ENCODE data around the gene AK1.
A peak's percentile ranks its signal among the peaks of the same experiment; 100 is the strongest.

AK1 gene

DNA sequence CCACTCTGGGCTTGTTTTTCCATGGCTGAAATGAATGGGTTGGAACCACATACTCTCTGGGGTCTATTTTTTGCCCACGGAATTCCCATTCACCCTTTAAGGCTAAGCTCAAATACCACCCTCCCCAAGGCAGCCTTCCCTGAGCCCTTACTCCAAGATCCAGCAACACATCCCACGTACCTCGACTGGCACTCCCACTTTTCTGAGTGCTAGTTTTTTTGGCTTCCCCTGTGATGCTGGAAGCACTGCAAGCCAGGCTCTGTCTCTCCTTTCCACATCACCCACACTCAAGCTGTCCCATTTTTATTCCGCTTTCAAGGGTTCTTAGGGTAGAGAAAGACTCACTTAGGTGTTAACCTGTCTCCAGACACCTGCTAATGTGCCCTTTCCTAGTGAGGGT is 15.9 kb upstream of the AK1 start:
- DNase-seq (ENCODE audit: low spot score), result no peak
- TF ChIP-seq, protein P1, sequence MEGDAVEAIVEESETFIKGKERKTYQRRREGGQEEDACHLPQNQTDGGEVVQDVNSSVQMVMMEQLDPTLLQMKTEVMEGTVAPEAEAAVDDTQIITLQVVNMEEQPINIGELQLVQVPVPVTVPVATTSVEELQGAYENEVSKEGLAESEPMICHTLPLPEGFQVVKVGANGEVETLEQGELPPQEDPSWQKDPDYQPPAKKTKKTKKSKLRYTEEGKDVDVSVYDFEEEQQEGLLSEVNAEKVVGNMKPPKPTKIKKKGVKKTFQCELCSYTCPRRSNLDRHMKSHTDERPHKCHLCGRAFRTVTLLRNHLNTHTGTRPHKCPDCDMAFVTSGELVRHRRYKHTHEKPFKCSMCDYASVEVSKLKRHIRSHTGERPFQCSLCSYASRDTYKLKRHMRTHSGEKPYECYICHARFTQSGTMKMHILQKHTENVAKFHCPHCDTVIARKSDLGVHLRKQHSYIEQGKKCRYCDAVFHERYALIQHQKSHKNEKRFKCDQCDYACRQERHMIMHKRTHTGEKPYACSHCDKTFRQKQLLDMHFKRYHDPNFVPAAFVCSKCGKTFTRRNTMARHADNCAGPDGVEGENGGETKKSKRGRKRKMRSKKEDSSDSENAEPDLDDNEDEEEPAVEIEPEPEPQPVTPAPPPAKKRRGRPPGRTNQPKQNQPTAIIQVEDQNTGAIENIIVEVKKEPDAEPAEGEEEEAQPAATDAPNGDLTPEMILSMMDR (IDR thresholded peaks at IDR 0.05), result no peak
- Histone ChIP-seq H3K27ac (no peak overlapping the region), H3K4me3 (no peak overlapping the region)

DNA sequence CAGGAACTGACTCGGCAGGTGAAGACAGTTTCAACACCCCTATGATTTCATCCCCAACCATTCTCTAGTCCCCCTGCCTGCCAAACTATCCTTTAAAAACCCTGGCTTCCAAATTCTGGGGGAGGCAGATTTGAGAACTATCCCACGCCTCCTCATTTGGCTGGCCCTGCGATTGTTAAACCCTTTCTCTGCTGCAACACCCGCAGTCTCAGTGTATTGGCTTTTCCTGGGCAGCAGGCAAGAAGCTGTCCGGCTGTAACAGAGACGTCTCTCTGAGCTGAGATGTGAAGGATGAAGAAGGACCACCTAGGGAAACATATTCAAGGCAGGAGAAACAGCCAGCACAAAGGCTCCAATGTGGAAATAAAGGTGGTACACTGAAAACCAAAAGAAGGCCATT is 15.4 kb upstream of the AK1 start:
- TF ChIP-seq, protein P1 (IDR thresholded peaks at IDR 0.05), result no peak
- no peak for DNase-seq (ENCODE audit: low spot score)
- Histone ChIP-seq H3K27ac (no peak overlapping the region), H3K4me3 (no peak overlapping the region)

DNA sequence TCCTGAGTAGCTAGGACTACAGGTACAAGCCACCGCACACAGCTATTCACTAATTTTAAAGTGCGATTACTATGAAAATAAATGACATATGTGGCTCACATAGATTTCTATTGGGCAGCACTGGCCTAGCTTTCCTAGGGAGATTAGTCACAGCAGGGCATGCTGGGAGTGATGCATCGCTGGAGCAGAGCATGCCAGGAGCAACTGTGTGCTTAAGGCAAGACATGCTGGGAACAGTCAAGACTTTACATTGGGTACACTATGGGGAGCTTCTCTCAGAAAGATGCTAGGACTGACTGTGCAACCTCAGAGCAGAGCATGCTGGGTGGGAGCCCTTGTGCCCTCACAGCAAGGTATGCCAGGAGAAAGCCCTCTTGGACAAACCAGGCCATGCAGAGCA is 12.6 kb upstream of the AK1 start:
- DNase-seq (ENCODE audit: low spot score), result no peak
- no peak overlapping the region for H3K4me3 ChIP-seq
- TF ChIP-seq, protein P1 (IDR thresholded peaks at IDR 0.05), result no peak
- H3K27ac ChIP-seq, result no peak overlapping the region

DNA sequence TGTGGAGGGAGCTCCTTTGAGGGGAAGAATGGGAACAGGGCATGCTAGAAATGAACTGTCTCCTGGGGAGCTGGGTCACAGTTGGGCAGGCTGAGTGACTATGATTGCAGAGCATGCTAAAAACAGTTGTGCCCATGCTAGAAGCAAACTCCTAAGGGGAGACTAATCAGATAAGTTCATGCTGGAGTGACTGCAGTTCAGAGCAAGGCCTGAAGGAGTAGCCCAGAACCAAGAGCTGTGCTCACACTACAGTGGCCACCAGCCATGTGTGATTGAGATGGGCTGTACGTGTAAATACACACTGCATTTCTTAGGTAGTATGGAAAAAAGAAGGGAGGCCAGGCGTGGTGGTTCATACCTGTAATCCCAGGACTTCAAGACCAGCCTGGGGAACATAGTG is 10.3 kb upstream of the AK1 start:
- Histone ChIP-seq H3K27ac (no peak overlapping the region), H3K4me3 (no peak overlapping the region)

DNA sequence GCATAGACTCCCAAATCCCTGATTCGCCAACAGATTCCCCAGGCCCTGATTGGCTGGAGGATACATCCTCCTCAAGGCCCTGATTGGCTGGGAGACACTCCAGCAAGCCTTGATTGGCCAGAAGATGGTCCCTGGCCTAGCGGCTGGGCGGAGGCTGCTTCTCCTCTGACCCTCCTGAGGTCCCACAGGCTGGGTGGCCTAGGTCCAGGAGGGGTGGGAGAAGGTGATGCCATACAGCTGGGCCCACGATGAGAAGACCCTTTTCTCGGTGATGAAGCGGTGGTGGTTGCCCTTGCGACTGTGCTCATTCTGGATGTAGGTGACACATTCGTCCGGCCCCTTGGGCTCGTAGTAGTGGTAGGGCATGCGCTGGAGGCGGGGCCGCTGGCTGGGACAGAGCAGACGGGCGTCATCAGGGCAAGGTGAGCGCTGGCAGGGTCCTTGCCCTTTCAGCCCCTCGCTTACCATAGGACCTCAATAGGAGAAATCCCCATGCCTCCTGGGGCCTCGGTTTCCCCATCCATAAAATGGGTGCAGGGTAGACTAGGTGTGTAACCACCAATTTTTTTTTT is 9.0 kb upstream of the AK1 start:
- peak overlapping the region in 1 of 2 donors; percentile 60 for H3K27ac ChIP-seq
- peak; percentile 72 for DNase-seq (ENCODE audit: low spot score)
- no peak overlapping the region for H3K4me3 ChIP-seq
- TF ChIP-seq, protein P1 (IDR thresholded peaks at IDR 0.05), result no peak

More for the DNA sequence above, 10.3 kb upstream of the AK1 start:
- TF ChIP-seq, protein P1 (IDR thresholded peaks at IDR 0.05), result no peak
- no peak for DNase-seq (ENCODE audit: low spot score)

DNA sequence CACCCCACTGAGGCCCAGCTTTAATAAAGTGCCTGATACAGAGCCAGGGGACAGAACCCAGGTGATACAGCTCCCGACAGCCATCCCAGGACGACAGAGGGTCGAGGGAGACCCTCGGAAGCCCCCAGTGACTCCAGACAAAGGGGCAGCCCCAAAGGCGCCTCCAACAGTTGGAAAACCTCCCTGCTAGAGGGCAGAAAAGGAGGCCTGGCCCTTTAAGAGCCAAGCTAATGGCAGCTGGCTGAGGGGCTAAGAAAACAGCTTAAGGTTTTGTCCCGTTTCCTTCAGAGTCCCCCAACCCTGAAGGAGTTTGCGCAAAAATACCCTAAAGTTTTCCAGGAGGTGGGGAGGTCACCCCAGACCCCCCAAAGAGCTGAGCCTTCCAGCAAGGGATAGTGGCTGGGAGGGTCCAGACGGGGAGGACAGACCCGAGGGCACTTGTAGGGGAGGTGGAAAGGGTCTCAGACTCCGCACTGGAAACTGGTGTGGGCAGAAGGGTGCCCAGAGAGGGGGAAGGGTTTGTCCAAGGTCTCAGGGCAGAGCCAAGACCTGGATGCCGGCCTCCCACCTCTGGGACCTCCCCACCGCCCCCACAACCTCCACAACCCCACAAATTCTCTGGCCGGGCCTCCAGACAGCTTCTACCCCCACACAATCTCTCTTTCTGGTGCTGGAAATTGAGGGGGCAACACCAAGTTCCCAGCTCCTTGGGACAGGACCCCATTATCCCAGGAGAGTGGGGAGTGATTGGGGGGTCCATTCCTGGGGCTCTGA is 8.2 kb upstream of the AK1 start:
- DNase-seq (ENCODE audit: low spot score), result no peak
- H3K4me3 ChIP-seq, result no peak overlapping the region
- peak overlapping the region; percentile 32 to 60 for H3K27ac ChIP-seq
- TF ChIP-seq, protein P1 (IDR thresholded peaks at IDR 0.05), result no peak

DNA sequence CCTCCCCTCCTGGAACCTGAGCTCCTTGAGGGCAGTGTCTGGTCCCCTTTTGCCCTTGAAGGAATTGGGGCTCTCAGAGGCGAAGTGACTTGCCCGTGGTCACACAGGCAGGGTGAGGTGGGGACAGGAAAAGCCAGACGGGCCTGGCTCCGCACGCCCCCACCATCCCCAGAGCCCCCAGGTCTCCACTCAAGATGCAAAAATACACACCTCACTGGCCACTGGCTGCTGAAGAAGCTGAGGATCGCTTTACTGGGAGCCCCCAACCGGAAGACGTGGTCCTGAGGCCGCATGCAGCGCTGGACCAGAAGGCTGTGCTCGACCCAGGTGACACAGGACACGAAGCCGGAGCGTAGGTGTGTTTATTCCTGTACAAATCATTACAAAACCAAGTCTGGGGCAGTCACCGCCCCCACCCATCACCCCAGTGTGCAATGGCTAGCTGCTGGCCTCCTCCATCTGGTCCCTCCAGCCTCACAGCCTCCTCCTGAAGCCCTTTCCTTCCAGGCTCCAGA is 7.6 kb upstream of the AK1 start:
- no peak overlapping the region for H3K4me3 ChIP-seq
- no peak for DNase-seq (ENCODE audit: low spot score)
- TF ChIP-seq, protein P1 (IDR thresholded peaks at IDR 0.05), result no peak
- peak overlapping the region; percentile 32 to 60 for H3K27ac ChIP-seq

All from coronary artery (tissue), 2 donors.